HG02763 (cell line): ENCODE data around the gene GRB2.
A peak's percentile ranks its signal among the peaks of the same experiment; 100 is the strongest.
"Not testable (repeated sequence)": the region's sequence is repeated elsewhere in the genome, so short reads cannot be mapped to it uniquely, and the experiment has no call there.

Experiments
- ATAC-seq: cut with Tn5 transposase; IDR thresholded peaks from one replicate; pipeline ENCODE4 v1.9.1; 2021; ENCODE audit warnings: mild to moderate bottlenecking, moderate library complexity; ENCODE audit not compliant: unreplicated experiment

Gene GRB2

GRCh38 chr17:75353176-75353575 is 52.3 kb downstream of the GRB2 start:
- no peak for ATAC-seq

GRCh38 chr17:75352079-75352569 is 53.4 kb downstream of the GRB2 start:
- ATAC-seq = no peak

- ATAC-seq = no peak
These were observed 54.8 kb downstream of the GRB2 start for GRCh38 chr17:75350706-75351105.

GRCh38 chr17:75350029-75350428 is 55.4 kb downstream of the GRB2 start:
- no peak for ATAC-seq

- ATAC-seq = no peak
These were observed 55.9 kb downstream of the GRB2 start for GRCh38 chr17:75349589-75349988.

GRCh38 chr17:75348386-75349012 is 57.0 kb downstream of the GRB2 start:
- ATAC-seq = no peak

- no peak for ATAC-seq
These were observed 58.6 kb downstream of the GRB2 start for GRCh38 chr17:75346906-75347305.

- not testable (repeated sequence) for ATAC-seq
These were observed 59.1 kb downstream of the GRB2 start for GRCh38 chr17:75346368-75346767.

- peak; percentile 54 for ATAC-seq
These were observed 59.8 kb downstream of the GRB2 start for GRCh38 chr17:75345514-75346167.

- no peak for ATAC-seq
These were observed 60.8 kb downstream of the GRB2 start for GRCh38 chr17:75344666-75345065.

GRCh38 chr17:75342996-75343395 is 62.5 kb downstream of the GRB2 start:
- no peak for ATAC-seq

- no peak for ATAC-seq
These were observed 63.5 kb downstream of the GRB2 start for GRCh38 chr17:75341784-75342486.

GRCh38 chr17:75340631-75341030 is 64.8 kb downstream of the GRB2 start:
- ATAC-seq = no peak

GRCh38 chr17:75339971-75340370 is 65.5 kb downstream of the GRB2 start:
- no peak for ATAC-seq

- ATAC-seq = no peak
These were observed 67.1 kb downstream of the GRB2 start for GRCh38 chr17:75338335-75338734.

GRCh38 chr17:75335315-75335714 is 70.2 kb downstream of the GRB2 start:
- no peak for ATAC-seq

- ATAC-seq = no peak
These were observed 70.8 kb downstream of the GRB2 start for GRCh38 chr17:75334723-75335122.

- ATAC-seq = no peak
These were observed 73.8 kb downstream of the GRB2 start for GRCh38 chr17:75331671-75332070.

GRCh38 chr17:75327757-75328156 is 77.7 kb downstream of the GRB2 start:
- no peak for ATAC-seq

- ATAC-seq = no peak
These were observed 79.1 kb downstream of the GRB2 start for GRCh38 chr17:75326226-75326848.

- no peak for ATAC-seq
These were observed 79.7 kb downstream of the GRB2 start for GRCh38 chr17:75325827-75326225.

GRCh38 chr17:75325348-75325747 is 80.1 kb downstream of the GRB2 start:
- no peak for ATAC-seq
